KG1 (cell line): ENCODE data around the gene HCRTR1.

Experiments
- DNase-seq: peaks from one replicate; lab custom pipeline; 2025; lab: John Stamatoyannopoulos, UW

HCRTR1 gene

GRCh38 chr1:31598980-31599379 lies 18.5 kb upstream of the HCRTR1 start:
- DNase-seq = no peak

- DNase-seq = no peak
Observed at GRCh38 chr1:31600641-31601040, 16.8 kb upstream of the HCRTR1 start.

- DNase-seq = no peak
Observed at GRCh38 chr1:31602081-31602480, 15.4 kb upstream of the HCRTR1 start.

- no peak for DNase-seq
Observed at GRCh38 chr1:31605908-31606427, 11.5 kb upstream of the HCRTR1 start.

GRCh38 chr1:31607360-31607759 lies 10.1 kb upstream of the HCRTR1 start:
- DNase-seq = no peak

GRCh38 chr1:31609514-31610118 lies 7.9 kb upstream of the HCRTR1 start:
- no peak for DNase-seq

GRCh38 chr1:31614414-31615005 lies 3.0 kb upstream of the HCRTR1 start:
- no peak for DNase-seq

- no peak for DNase-seq
Observed at GRCh38 chr1:31615414-31615813, 2.1 kb upstream of the HCRTR1 start.

- DNase-seq = no peak
Observed at GRCh38 chr1:31615939-31616338, 1.6 kb upstream of the HCRTR1 start.

GRCh38 chr1:31617916-31618746 lies 642 bp downstream of the HCRTR1 start:
- DNase-seq = no peak

- no peak for DNase-seq
Observed at GRCh38 chr1:31618916-31619846, 1.7 kb downstream of the HCRTR1 start.

GRCh38 chr1:31620631-31621497 lies 3.4 kb downstream of the HCRTR1 start:
- DNase-seq = no peak

GRCh38 chr1:31621498-31621820 lies 4.0 kb downstream of the HCRTR1 start:
- no peak for DNase-seq

GRCh38 chr1:31621847-31622730 lies 4.6 kb downstream of the HCRTR1 start:
- no peak for DNase-seq

GRCh38 chr1:31623365-31623764 lies 5.9 kb downstream of the HCRTR1 start:
- no peak for DNase-seq

- no peak for DNase-seq
Observed at GRCh38 chr1:31624309-31624708, 6.8 kb downstream of the HCRTR1 start.

GRCh38 chr1:31624731-31625514 lies 7.4 kb downstream of the HCRTR1 start:
- no peak for DNase-seq

GRCh38 chr1:31625561-31626222 lies 8.2 kb downstream of the HCRTR1 start:
- no peak for DNase-seq
